ENCODE results near the gene FARS2.

FARS2 gene

GRCh38 chr6:5510331-5511133 is 249.2 kb downstream of the FARS2 start:
- no peak for TF ChIP-seq POLR2A (IDR thresholded peaks at IDR 0.05; ENCODE audit: low read depth, low read length)
- FAIRE-seq (no peak), DNase-seq (ENCODE audit: insufficient read length, low spot score) (no peak)

DNA sequence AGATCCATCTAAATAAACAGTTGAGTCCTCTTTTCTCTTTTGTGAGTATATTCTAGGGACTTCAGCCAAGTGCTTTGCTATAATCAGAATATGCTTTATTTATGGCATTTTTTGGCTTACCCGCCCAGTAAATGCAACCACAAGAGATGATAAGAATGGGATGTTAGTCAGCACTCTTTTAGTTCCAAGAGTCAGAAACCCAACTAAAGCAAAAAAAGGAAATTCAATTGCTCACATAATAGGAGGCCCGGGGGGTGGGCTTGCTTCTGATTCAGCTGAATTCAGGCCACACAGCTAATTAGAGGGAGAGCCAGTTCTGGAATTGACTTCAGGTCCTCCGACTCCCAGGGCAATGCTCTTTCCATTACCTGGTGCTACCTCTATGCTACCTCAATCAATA is 250.6 kb downstream of the FARS2 start:
- no peak for TF ChIP-seq POLR2A (IDR thresholded peaks at IDR 0.05; ENCODE audit: low read depth, low read length)
- DNase-seq (ENCODE audit: insufficient read length, low spot score) (no peak), FAIRE-seq (peak; percentile 6)

DNA sequence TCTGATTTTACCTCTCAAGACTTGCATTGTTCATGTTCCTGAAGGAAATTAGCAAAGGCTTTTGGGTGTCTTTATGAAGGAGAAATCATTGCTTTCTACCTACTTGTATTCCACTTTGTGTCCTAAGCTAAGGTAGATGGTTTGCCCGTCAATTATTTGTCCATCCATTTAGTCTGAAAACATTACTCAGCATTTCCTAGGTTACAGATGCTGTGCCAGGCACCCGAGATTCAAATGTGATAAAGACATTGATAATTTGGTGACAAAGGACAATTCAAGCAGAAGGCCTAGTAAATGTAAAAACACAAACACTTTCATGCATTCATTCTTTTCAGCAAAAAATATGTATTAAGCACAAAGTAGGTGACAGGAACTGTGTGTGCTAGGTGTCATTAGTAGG is 251.1 kb downstream of the FARS2 start:
- TF ChIP-seq POLR2A (IDR thresholded peaks at IDR 0.05; ENCODE audit: low read depth, low read length), result no peak
- FAIRE-seq, result no peak

DNA sequence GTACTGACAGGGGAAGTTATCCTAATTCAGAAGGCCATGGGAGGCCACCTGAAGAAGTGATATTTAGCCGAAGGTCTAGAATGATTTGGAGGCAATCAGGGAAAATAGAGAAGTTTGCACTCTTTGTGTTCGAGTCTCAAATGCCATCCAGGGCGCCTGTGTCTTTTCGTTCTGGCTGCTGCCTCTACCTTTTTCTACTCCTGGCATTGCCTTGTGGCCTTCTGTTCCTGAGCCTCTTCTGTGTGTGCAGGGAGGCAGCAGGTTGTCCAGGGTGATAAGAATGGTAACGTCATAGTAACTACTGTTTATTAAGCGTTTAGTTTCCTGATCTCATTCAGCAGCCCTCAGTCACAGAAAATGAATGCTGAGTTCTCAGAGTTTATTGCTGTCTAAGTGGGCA is 252.1 kb downstream of the FARS2 start:
- no peak for DNase-seq (ENCODE audit: insufficient read length, low spot score)
- no peak for TF ChIP-seq POLR2A (IDR thresholded peaks at IDR 0.05; ENCODE audit: low read depth, low read length)
- FAIRE-seq, result no peak

More for the DNA sequence above, 251.1 kb downstream of the FARS2 start:
- no peak for DNase-seq (ENCODE audit: insufficient read length, low spot score)

- no peak for DNase-seq (ENCODE audit: insufficient read length, low spot score)
- FAIRE-seq, result no peak
- TF ChIP-seq POLR2A (IDR thresholded peaks at IDR 0.05; ENCODE audit: low read depth, low read length), result no peak
Measured at GRCh38 chr6:5514353-5514752, 253.0 kb downstream of the FARS2 start.

DNA sequence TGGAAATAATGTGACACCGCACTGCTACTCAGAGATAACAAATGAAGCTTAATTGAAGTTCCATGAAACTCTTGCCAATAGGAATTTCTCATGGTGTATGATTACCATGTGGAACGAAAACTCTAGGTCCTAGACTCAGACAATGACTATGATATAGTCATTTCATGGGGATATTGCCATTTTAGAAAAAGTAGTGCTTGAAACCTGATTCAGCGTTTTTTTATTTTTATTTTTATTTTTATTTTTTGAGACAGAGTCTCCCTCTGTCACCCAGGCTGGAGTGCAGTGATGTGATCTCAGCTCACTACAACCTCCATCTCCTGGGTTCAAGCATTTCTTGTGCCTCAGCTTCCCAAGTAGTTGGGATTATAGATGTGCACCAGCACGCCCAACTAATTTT is 253.9 kb downstream of the FARS2 start:
- TF ChIP-seq POLR2A (IDR thresholded peaks at IDR 0.05; ENCODE audit: low read depth, low read length), result no peak
- no peak for DNase-seq (ENCODE audit: insufficient read length, low spot score)
- FAIRE-seq, result no peak

DNA sequence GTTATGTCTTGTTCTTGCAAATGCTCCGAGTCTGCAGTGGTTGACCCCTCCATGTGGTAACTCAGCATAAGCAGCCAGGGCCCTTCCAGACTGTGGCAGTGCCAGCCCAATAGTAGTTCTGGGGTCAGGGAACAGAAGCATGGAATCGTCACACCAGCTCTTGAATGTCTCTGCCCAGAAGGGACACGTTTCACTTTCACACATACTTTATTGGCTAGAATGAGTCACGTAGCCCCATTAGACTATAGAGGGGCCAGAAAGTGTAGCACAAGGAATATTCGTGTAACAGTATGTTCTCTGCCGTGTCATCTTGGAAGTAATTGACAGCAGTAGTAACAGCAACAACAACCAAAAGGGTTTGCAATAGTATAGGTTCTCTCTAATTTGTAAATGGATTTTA is 254.7 kb downstream of the FARS2 start:
- FAIRE-seq, result no peak
- DNase-seq (ENCODE audit: insufficient read length, low spot score), result no peak
- TF ChIP-seq POLR2A (IDR thresholded peaks at IDR 0.05; ENCODE audit: low read depth, low read length), result no peak

DNA sequence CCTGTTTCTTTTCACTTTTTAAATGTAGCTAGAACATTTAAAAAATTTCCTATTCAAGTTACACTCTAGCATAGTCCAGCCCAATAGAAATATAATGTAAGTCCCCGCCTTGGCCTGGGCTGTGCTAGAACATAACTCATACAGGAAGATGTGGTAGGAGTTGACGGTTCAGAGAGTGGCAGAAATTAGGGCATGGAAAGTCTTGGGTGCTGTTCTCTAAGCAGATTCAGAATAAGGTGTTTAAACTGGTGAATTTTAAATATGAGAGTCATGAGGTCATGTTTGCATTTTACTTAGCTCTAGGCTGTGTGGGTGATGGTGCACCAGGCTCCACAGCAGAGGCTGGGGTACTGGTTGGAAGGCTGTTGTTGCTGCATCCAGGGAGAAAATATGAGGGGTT is 256.5 kb downstream of the FARS2 start:
- FAIRE-seq, result no peak
- no peak for DNase-seq (ENCODE audit: insufficient read length, low spot score)
- TF ChIP-seq POLR2A (IDR thresholded peaks at IDR 0.05; ENCODE audit: low read depth, low read length), result no peak

DNA sequence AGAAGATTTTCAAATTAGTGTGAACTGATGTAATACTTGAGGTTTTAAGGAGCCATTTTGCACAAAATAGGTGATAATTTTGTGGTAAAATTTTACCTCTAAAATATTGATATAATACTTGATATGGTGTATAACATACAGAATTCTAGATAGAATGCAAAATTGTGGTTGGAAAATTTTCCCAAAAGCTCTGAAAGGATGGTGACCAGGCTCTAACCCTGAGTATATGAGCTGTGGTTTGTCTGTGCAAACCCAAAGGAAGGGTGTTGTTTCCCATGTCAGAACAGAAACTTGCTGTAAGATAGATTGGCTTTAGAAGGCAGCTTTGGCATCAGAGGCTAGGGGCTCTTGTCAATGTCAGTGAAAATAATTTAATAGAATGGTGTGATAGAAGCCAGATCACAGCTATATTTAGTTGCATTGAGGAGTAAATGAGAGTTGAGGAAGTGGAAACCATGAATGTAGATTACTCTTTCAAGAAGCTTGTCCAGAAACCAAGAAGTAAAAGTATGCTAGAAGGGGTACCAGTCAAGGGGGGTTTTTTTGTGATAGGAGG is 257.7 kb downstream of the FARS2 start:
- TF ChIP-seq POLR2A (IDR thresholded peaks at IDR 0.05; ENCODE audit: low read depth, low read length), result no peak
- FAIRE-seq (no peak), DNase-seq (ENCODE audit: insufficient read length, low spot score) (no peak)

- no peak for DNase-seq (ENCODE audit: insufficient read length, low spot score)
- TF ChIP-seq POLR2A (IDR thresholded peaks at IDR 0.05; ENCODE audit: low read depth, low read length), result no peak
- no peak for FAIRE-seq
Measured at GRCh38 chr6:5520796-5521195, 259.5 kb downstream of the FARS2 start.

- DNase-seq (ENCODE audit: insufficient read length, low spot score), result no peak
- FAIRE-seq, result no peak
Measured at GRCh38 chr6:5521322-5521721, 260.0 kb downstream of the FARS2 start.

GRCh38 chr6:5522147-5522546 is 260.8 kb downstream of the FARS2 start:
- no peak for TF ChIP-seq POLR2A (IDR thresholded peaks at IDR 0.05; ENCODE audit: low read depth, low read length)
- DNase-seq (ENCODE audit: insufficient read length, low spot score) (no peak), FAIRE-seq (no peak)

More at GRCh38 chr6:5521322-5521721, 260.0 kb downstream of the FARS2 start:
- TF ChIP-seq POLR2A (IDR thresholded peaks at IDR 0.05; ENCODE audit: low read depth, low read length), result no peak

DNA sequence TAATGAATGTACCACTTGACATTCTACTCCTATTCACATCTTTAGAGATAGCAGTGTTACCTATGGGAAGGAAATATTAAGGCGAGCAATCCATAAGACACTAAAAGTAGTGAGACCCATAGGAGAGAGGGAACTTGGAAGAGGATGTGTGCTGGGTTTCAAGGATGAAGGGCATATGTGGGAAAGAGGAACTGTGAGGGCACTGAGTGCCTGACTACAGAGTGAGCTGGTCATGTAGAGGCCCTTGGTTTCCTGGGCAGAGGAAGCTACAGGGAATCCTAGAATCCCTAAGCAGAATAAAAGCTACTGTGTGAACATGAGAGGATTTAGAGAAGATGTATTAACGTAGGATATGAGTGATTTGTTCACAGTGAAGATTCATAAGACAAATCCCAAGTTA is 262.8 kb downstream of the FARS2 start:
- FAIRE-seq (no peak), DNase-seq (ENCODE audit: insufficient read length, low spot score) (no peak)
- TF ChIP-seq POLR2A (IDR thresholded peaks at IDR 0.05; ENCODE audit: low read depth, low read length), result no peak

GRCh38 chr6:5525209-5525608 is 263.9 kb downstream of the FARS2 start:
- no peak for TF ChIP-seq POLR2A (IDR thresholded peaks at IDR 0.05; ENCODE audit: low read depth, low read length)
- FAIRE-seq (no peak), DNase-seq (ENCODE audit: insufficient read length, low spot score) (no peak)

DNA sequence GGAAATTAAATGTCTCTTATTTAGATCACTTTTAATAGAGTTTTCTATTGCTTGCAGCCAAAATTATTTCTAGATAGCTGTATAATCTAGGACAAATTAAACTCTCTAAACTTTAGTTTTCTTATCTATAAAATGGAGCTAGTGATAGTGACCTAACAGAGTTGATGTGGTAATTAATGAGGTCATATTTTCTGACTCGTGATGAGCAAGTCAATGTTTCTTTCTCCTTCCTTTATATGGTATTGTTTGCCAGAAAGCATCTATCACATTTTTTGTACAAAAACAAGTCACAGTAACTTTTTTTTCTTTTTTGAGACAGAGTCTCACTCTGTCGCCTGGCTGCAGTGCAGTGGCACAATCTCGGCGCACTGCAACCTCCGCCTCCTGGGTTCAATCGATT is 267.7 kb downstream of the FARS2 start:
- no peak for DNase-seq (ENCODE audit: insufficient read length, low spot score)
- no peak for TF ChIP-seq POLR2A (IDR thresholded peaks at IDR 0.05; ENCODE audit: low read depth, low read length)
- no peak for FAIRE-seq
